ENCODE measurements around the gene CDC37.

The CDC37 gene

GRCh38 chr19:10419646-10420443, 16.5 kb upstream of the CDC37 start:
- TF ChIP-seq, protein P1, sequence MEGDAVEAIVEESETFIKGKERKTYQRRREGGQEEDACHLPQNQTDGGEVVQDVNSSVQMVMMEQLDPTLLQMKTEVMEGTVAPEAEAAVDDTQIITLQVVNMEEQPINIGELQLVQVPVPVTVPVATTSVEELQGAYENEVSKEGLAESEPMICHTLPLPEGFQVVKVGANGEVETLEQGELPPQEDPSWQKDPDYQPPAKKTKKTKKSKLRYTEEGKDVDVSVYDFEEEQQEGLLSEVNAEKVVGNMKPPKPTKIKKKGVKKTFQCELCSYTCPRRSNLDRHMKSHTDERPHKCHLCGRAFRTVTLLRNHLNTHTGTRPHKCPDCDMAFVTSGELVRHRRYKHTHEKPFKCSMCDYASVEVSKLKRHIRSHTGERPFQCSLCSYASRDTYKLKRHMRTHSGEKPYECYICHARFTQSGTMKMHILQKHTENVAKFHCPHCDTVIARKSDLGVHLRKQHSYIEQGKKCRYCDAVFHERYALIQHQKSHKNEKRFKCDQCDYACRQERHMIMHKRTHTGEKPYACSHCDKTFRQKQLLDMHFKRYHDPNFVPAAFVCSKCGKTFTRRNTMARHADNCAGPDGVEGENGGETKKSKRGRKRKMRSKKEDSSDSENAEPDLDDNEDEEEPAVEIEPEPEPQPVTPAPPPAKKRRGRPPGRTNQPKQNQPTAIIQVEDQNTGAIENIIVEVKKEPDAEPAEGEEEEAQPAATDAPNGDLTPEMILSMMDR (IDR thresholded peaks at IDR 0.05; ENCODE audit: low read depth, low read length): no peak

GRCh38 chr19:10419200-10419645, 15.9 kb upstream of the CDC37 start:
- TF ChIP-seq, protein P1 (IDR thresholded peaks at IDR 0.05; ENCODE audit: low read depth, low read length): no peak
- peak overlapping the region; percentile 55 for H3K4me3 ChIP-seq (ENCODE audit: low read depth, low read length)

More at GRCh38 chr19:10419646-10420443, 16.5 kb upstream of the CDC37 start:
- H3K4me3 ChIP-seq (ENCODE audit: low read depth, low read length): peak overlapping the region; percentile 55

DNA sequence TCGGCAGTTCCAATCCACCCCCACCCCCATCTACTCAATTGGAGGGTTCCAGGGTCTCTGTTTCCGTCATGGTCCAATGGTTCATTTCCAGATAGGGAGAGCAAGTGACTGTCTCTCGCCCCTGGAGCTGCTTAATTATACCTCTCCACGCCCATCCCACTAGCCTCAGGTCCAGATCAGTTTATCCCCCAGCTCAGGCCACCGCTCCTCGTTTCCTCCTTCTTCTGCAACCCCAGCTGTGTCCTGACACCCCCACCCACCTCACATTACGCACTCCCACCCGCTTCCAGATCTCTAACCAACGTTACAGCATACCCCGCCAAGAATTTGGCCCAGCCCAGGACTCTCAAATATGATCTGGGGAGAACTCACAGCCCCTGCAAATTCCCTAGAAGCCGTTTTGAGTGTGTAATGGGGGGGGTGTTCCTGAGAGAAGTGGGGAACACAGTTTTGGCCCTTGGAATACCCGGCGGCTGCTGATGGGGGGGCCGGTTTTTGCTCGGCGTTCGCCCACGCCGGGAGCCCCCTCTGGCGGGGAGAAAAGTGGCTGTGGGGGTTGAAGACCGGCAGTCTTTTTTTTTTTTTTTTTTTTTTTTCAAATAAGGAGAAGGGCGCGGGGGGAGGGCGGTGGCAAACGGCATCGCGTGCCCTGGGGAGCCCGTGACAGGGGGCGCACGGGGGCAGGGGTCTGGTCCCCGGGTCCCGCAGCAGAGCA, 15.3 kb upstream of the CDC37 start:
- H3K4me3 ChIP-seq (ENCODE audit: low read depth, low read length): peak overlapping the region; percentile 55
- TF ChIP-seq, protein P1 (IDR thresholded peaks at IDR 0.05; ENCODE audit: low read depth, low read length): peak; percentile 15; the same call in 1 of the 2 replicates

GRCh38 chr19:10418235-10418484, 14.8 kb upstream of the CDC37 start:
- TF ChIP-seq, protein P1 (IDR thresholded peaks at IDR 0.05; ENCODE audit: low read depth, low read length): no peak

GRCh38 chr19:10417541-10418234, 14.3 kb upstream of the CDC37 start:
- H3K4me3 ChIP-seq (ENCODE audit: low read depth, low read length): no peak overlapping the region

More at GRCh38 chr19:10418235-10418484, 14.8 kb upstream of the CDC37 start:
- no peak overlapping the region for H3K4me3 ChIP-seq (ENCODE audit: low read depth, low read length)

GRCh38 chr19:10416380-10417257, 13.3 kb upstream of the CDC37 start:
- peak overlapping the region; percentile 74 for H3K4me3 ChIP-seq (ENCODE audit: low read depth, low read length)

More at GRCh38 chr19:10417541-10418234, 14.3 kb upstream of the CDC37 start:
- TF ChIP-seq, protein P1 (IDR thresholded peaks at IDR 0.05; ENCODE audit: low read depth, low read length): no peak

More at GRCh38 chr19:10416380-10417257, 13.3 kb upstream of the CDC37 start:
- TF ChIP-seq, protein P1 (IDR thresholded peaks at IDR 0.05; ENCODE audit: low read depth, low read length): peak; percentile 79

All from WI38 (cell line).